GM18508 (cell line): ENCODE data around the gene MSS51.

ENCODE experiments used
- ATAC-seq: cut with Tn5 transposase; IDR thresholded peaks from one replicate; pipeline ENCODE4 v1.9.1; 2021; ENCODE audit warnings: moderate number of reproducible peaks; ENCODE audit not compliant: insufficient read depth, unreplicated experiment

The MSS51 gene

DNA sequence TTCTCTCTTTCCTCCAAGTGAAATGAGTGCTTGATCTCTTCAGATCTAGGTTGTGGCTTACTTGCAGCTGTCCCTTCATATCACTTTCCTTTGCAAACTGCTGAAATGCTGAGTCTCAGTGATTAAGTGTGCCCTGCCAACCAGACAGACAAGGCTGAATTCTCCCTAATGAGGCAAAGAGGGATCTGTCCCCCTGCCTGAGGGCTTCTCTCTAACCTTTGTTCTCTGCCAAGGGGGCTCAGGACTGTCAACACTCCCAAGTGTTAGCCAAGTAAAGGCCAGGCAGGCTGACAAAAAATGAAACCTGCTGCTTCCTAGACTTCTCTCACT is at the start of gene MSS51:
Gene MSS51, minus strand, starts transcription at position 24 of the 330 bp plus-strand sequence. CDS start 5,277 bp downstream, outside the sequence.
- ATAC-seq = no peak

- no peak for ATAC-seq
These were observed 46.8 kb upstream of the MSS51 start for GRCh38 chr10:73480158-73480557.

DNA sequence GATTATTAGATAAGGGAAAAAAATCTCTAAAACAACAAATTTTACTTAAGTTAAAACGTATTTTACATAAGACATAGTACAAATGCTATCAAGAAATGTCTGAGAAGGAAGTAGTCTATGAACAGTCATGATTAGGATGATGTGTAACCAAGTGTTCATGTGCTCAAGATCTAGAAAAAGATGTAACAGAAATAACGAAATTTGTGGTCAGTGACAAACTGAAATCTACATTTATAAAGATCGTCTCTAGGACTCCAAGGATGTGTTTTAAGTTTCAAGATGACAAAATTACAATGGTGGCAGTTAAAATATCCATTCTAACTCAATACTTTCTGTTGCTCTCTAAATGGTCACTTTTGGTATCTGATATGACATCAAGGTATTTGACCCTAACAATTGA is 45.3 kb upstream of the MSS51 start:
- ATAC-seq = no peak

- ATAC-seq = no peak
These were observed 37.9 kb upstream of the MSS51 start for GRCh38 chr10:73471226-73471625.

- no peak for ATAC-seq
These were observed 36.2 kb upstream of the MSS51 start for GRCh38 chr10:73469579-73469978.

DNA sequence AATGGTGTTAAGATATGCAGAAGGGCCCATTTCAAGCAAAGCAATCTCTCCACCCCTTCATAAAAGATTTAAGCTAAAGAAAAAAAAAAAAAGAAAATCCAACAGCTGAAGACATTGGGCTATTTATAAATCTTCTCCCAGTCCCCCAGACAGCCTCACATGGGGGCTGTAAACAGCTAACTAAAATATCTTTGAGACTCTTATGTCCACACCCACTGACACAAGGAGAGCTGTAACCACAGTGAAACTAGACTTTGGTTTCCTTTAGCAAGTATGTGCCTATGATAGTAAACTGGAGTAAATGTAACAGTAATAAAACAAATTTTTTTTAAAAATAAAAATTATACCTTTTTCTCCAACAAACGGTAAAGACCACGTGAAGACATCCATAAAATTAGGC is 33.8 kb upstream of the MSS51 start:
- no peak for ATAC-seq

DNA sequence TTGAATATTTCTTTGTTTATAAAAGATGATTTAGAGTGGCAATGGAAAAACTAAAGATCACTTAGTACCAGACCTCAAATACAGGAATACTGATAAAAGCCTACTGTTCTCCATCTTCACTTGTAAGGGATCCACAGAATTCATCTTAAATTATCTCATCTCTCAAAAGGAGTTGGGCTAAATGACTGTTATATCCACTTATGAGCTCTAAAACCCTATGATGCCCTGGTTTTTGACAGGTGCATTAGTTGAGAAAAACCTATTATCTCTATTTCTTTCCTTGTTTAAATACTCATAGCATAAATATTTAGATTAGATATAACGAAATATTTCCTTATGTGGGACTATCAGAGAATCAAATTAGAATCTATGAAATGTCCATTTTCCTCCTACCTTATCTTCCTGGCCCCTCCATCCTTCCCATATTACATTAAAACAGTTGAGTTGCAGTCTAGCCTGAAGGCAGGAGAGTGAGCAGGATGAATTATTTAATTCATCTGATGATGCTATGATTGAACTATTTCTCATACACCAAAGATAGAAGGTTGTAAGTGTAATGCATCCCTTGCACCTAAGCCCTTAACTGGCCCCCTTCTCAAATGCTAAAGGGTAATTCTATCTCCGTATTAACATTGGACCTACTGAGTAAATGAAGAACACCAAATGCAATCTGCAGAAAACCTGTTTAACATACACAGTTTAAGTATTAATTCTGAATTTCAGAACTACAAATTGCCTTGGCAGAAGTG is 32.8 kb upstream of the MSS51 start:
- ATAC-seq = no peak

- no peak for ATAC-seq
These were observed 27.5 kb upstream of the MSS51 start for GRCh38 chr10:73460897-73461296.

GRCh38 chr10:73459683-73460314 is 26.4 kb upstream of the MSS51 start:
- no peak for ATAC-seq

GRCh38 chr10:73456187-73456890 is 23.0 kb upstream of the MSS51 start:
- no peak for ATAC-seq

- ATAC-seq = no peak
These were observed 15.8 kb upstream of the MSS51 start for GRCh38 chr10:73449113-73449512.

DNA sequence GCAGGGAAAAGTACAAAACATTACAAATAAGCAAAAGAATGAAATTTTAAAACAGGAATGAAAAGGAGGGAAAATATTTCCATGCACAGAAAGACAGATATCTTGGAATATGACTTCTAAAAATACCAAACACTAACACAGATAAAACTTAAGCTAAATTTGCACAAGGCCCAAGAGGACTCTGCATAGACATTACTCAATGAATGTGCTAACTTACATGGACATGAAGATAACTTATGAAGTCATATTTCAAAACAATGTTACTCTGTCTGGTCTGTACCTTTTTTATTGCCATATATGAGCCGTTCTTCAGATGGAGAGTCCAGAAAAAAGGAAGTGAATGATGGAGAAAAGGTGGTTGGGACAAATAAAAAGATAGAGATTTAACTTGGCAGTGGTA is 15.0 kb upstream of the MSS51 start:
- no peak for ATAC-seq

DNA sequence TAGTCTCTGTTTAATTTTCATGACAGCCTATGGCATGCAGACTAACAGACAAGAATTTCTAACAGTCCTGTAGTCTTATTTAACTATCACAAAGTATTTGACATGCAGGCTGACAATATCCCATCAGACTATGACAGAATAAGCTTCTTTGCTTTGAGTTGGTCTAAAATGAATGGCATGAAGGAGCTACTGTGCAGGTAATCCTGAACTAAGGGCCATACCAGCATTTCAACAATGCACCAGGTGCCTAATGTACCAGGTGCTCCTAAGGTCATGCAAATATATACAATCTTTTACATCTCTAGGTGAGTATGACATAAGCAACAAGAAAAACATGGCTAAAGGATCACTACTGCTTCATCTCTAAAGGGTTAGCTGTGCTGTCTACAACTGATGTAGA is 13.6 kb upstream of the MSS51 start:
- no peak for ATAC-seq

- no peak for ATAC-seq
These were observed 11.1 kb upstream of the MSS51 start for GRCh38 chr10:73444457-73444856.

DNA sequence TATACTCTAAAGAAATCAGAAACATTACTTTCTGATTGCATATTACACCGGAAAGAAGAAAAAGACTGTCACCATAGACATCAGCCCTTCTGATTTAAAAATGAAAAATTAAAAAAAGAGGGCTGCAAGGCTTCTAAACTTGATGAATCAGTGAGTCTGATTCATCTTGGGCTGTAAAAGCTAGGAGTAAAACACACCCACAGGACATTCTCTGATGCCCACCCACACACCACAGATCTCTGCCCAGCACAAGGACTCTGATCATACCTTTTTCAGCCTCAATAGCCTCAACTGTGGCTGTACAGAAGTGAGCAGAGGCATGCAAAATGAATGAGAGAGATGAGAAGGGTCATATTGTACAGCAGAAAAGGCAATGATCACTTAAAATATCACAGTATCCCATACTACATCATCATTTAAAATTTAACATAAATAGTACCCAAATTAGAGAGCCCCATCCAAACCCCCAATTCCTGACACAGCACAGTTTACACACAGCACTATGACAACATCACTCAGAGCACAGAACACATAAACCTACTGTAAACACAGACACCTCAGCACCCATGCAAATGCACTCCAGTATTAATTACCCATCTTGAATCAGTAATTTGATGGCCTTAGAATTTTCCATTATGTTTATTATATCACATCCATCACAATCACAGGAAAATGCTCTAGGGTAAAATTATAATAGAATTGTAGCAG is 6.4 kb upstream of the MSS51 start:
- ATAC-seq = no peak

- ATAC-seq = no peak
These were observed 5.7 kb upstream of the MSS51 start for GRCh38 chr10:73439055-73439454.

- ATAC-seq = no peak
These were observed 469 bp downstream of the MSS51 start for GRCh38 chr10:73432646-73433537.

DNA sequence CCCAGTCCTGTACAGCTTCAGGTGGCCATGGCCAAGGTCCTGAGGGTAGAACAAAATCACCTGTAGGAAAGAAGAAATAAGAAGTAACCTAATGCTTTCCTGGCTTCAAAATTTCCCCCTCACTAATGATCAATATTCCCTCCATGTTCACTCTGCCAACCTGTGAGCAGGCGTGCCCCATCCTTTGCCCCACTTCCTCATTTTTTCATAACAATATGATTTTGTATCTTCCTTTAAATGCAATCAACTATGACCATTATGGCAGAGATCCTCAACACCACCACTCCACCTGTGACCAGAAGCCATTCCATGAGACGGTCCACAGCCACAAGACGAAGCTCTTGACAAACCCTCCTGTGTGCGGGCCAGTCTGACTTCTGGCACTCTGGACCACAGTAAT is 7.0 kb downstream of the MSS51 start:
- no peak for ATAC-seq

GRCh38 chr10:73424478-73424877 is 8.9 kb downstream of the MSS51 start:
- no peak for ATAC-seq

GRCh38 chr10:73423309-73423708 is 10.1 kb downstream of the MSS51 start:
- no peak for ATAC-seq
